RWPE2 (cell line): ENCODE results near the gene FAM237A.

ENCODE experiments used
- ATAC-seq: fragments of 200-7000 bp; cut with Tn5 transposase; 3 replicates; pipeline ENCODE4 v1.9.1; 2021; ENCODE audit warnings: low read depth
- DNase-seq: peaks from one replicate; pipeline ENCODE4 v3.0.0-alpha.2; 2020; ENCODE audit warnings: low spot score
- H3K27ac ChIP-seq: fragments of 450-650 bp; 2 replicates; pipeline ENCODE4 v1.5.1; 2017; ENCODE audit warnings: mild to moderate bottlenecking; ENCODE audit not compliant: poor library complexity, severe bottlenecking
- H3K27me3 ChIP-seq: fragments of 250-450 bp; sonication (Bioruptor Pico); 2 replicates; pipeline ENCODE4 v1.5.1; 2021; ENCODE audit warnings: mild to moderate bottlenecking, moderate library complexity; ENCODE audit not compliant: insufficient read depth, poor library complexity, severe bottlenecking
- H3K36me3 ChIP-seq: fragments of 250-450 bp; sonication (Bioruptor Pico); 2 replicates; pipeline ENCODE4 v1.5.1; 2020; ENCODE audit warnings: low read depth, mild to moderate bottlenecking, moderate library complexity
- H3K4me1 ChIP-seq: fragments of 250-450 bp; sonication (Bioruptor Pico); 2 replicates; pipeline ENCODE4 v1.5.1; 2021; ENCODE audit warnings: mild to moderate bottlenecking, moderate library complexity; ENCODE audit not compliant: insufficient read depth, poor library complexity, severe bottlenecking
- H3K4me3 ChIP-seq: fragments of 250-450 bp; sonication (Bioruptor Pico); 2 replicates; pipeline ENCODE4 v1.5.1; 2021; ENCODE audit warnings: mild to moderate bottlenecking, moderate library complexity; ENCODE audit not compliant: severe bottlenecking
- H3K9me3 ChIP-seq: fragments of 250-450 bp; sonication (Bioruptor Pico); 2 replicates; pipeline ENCODE4 v1.5.1; 2021; ENCODE audit warnings: mild to moderate bottlenecking, moderate library complexity; ENCODE audit not compliant: severe bottlenecking
- TF ChIP-seq, protein P1 (sequence below): fragments of 450-650 bp; IDR thresholded peaks from one replicate; pipeline ENCODE4 v1.5.1; 2017; ENCODE audit warnings: mild to moderate bottlenecking, moderate library complexity; ENCODE audit not compliant: poor library complexity, severe bottlenecking

The FAM237A gene

DNA sequence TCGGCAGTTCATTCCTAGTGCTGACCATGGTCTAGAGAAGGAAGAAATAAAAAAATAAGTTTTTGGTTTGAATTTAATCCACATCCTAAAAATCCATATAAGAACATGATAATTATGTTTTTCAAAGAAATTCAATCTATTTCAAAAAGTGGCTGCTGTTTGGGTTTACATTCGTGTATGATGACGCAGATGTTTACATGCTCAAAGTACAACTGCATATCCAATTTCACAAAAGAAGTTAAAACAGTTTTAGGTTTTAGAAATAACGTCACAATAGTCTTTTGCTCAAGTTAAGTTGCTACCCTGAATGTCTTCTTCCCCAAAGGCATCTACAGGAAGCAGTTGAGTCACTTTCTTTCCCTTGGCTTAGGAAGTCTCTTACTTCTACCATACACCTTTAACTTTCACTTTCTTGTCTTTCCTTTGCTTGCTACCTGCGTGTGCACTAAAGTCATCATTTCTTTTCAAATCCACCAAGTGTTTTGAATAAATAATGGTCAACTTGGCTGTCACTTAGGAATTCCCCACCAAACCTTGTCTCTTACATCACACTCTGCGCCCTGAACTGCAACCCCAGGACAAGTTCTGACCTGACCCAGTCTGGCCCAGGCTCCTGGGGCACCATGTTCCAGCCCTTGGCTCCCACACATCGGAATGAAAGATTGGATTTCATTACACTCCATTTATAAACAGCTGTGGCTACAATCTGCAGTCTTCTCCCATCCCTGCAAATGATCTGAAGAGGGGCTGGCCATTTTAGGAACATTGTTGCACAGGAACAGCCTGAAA is 28.4 kb downstream of the FAM237A start:
- Histone ChIP-seq H3K4me1 (no peaks in the 10 kb centered on the region), H3K9me3 (no peaks in the 10 kb centered on the region), H3K27me3 (no peaks in the 10 kb centered on the region), H3K4me3 (no peak overlapping the region), H3K36me3 (no peaks in the 10 kb centered on the region), H3K27ac (no peak overlapping the region)
- ATAC-seq (peak; percentile 23; the same call in 1 of the 3 replicates), DNase-seq (no peak)
- TF ChIP-seq, protein P1, sequence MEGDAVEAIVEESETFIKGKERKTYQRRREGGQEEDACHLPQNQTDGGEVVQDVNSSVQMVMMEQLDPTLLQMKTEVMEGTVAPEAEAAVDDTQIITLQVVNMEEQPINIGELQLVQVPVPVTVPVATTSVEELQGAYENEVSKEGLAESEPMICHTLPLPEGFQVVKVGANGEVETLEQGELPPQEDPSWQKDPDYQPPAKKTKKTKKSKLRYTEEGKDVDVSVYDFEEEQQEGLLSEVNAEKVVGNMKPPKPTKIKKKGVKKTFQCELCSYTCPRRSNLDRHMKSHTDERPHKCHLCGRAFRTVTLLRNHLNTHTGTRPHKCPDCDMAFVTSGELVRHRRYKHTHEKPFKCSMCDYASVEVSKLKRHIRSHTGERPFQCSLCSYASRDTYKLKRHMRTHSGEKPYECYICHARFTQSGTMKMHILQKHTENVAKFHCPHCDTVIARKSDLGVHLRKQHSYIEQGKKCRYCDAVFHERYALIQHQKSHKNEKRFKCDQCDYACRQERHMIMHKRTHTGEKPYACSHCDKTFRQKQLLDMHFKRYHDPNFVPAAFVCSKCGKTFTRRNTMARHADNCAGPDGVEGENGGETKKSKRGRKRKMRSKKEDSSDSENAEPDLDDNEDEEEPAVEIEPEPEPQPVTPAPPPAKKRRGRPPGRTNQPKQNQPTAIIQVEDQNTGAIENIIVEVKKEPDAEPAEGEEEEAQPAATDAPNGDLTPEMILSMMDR = no peak

DNA sequence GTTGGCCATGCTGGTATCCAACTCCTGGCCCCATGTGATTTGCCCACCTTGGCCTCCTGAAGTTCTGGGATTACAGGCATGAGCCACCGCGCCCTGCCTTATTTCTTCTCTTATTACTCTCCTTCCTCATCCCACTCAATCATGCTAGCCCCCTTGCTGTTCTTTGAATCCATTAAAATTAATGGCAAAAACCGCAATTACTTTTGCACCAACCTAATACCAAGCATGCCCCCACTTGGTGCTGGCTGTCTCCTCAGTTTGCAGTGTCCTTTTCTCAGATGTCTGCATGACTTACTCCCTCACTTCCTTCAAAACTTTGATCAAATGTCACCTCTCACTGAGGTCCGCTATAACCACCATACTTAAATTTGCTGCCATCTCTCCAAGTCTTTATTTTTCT is 41.3 kb downstream of the FAM237A start:
- Histone ChIP-seq H3K36me3 (no peaks in the 10 kb centered on the region), H3K4me1 (no peaks in the 10 kb centered on the region), H3K9me3 (no peaks in the 10 kb centered on the region), H3K27me3 (peaks cover 5% of the 10 kb centered on the region), H3K27ac (no peak overlapping the region), H3K4me3 (no peak overlapping the region)
- no peak for ATAC-seq
- no peak for DNase-seq
- TF ChIP-seq, protein P1 = no peak

DNA sequence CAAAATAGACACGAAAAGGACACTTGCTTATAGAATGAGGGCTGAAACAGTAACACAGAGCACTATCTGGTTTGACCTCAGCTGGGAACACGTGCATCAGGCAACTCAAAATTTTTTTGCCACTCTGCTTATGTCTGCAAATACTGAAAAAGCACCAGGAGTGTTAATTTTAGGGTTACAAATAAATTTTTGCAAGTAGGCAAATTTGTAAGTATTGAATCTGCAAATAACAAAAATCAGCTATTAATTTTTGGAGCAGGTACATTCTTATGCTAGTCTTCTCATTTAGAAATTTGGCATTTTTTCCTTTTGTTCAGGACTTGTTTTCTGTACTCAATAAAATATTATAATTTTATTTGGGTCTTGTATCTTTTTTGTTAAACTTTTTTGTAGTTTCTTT is 46.2 kb downstream of the FAM237A start:
- no peaks in the 10 kb centered on the region for H3K9me3 ChIP-seq
- no peaks in the 10 kb centered on the region for H3K36me3 ChIP-seq
- no peak overlapping the region for H3K4me3 ChIP-seq
- no peak for DNase-seq
- ATAC-seq = no peak
- peaks cover 5% of the 10 kb centered on the region for H3K27me3 ChIP-seq
- TF ChIP-seq, protein P1 = no peak
- H3K27ac ChIP-seq = no peak overlapping the region
- no peaks in the 10 kb centered on the region for H3K4me1 ChIP-seq

DNA sequence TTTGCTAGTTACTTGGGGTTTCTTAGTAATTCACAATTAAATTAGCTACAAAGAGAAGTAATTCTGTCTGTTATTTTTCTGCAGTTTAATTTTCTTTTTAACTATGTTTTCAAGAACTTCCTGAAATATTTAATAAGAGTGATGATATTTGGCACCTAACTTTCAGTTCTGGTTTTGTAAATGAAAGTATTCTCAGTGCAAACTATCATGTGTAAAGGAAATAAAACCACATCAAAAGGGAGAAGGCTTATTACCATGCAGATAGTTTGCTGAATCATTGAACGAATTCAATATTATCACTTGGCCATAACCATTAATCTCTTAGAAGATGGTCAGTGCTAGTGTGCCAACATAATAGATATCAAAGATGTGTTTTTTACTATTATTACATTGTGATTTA is 46.7 kb downstream of the FAM237A start:
- no peaks in the 10 kb centered on the region for H3K36me3 ChIP-seq
- H3K27ac ChIP-seq = no peak overlapping the region
- DNase-seq (no peak), ATAC-seq (no peak)
- H3K27me3 ChIP-seq = peaks cover 5% of the 10 kb centered on the region
- no peaks in the 10 kb centered on the region for H3K9me3 ChIP-seq
- no peak overlapping the region for H3K4me3 ChIP-seq
- TF ChIP-seq, protein P1 = no peak
- no peaks in the 10 kb centered on the region for H3K4me1 ChIP-seq

DNA sequence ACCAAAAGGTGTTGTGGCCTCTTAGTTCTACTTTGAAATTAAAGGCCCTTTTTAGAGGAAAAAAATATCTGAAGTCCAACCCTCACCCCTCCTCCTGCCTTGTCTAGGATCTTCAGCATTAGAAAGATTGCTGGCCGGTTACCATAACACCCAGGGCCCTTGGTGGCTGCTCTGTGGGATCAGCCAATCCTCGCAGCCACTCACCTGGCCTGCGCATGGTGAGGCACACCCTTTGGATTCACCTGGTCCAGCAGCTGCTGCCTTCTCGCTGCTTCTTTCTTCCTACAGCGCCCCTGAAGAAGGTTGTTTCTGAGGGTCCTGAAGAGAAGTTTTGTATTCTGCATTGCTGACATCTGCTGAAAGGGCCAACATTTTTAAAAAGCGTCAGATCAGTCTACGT is 50.7 kb downstream of the FAM237A start:
- TF ChIP-seq, protein P1 = no peak
- Histone ChIP-seq H3K36me3 (no peaks in the 10 kb centered on the region), H3K27ac (no peak overlapping the region), H3K4me1 (no peaks in the 10 kb centered on the region), H3K4me3 (no peak overlapping the region), H3K27me3 (peaks cover 5% of the 10 kb centered on the region), H3K9me3 (no peaks in the 10 kb centered on the region)
- DNase-seq (no peak), ATAC-seq (no peak)
